Measurements from ENCODE around the gene C19orf53. TPM values are rescaled to one million over a fixed set of nuclear protein-coding genes. Genes with fewer than 3 reads are reported as not detected.
A peak's percentile ranks its signal among the peaks of the same experiment; 100 is the strongest.

The C19orf53 gene
- total RNA-seq (ENCODE audit: unreplicated experiment), result 68.3 TPM
- long read RNA-seq, transcript C19orf53-202 (3 exons, 873 nt), result major isoform, 108 of 122 reads
- long read RNA-seq, transcript C19orf53-206 (2 exons, 491 nt), result minor isoform, 6 of 122 reads
- long read RNA-seq, transcript C19orf53-201 (2 exons, 504 nt), result minor isoform, 5 of 122 reads
- long read RNA-seq, partial matches to known transcripts, result 0 of 122 reads
- long read RNA-seq, other reads (novel, unspliced or antisense), result 2 of 122 reads

- H3K27ac Mint-ChIP-seq (ENCODE audit: unreplicated experiment), result peak within 1 kb of the TSS; percentile 94
- no peak for TF ChIP-seq CTCF (IDR thresholded peaks at IDR 0.05; ENCODE audit: partially characterized antibody, unreplicated experiment)
- peak; percentile 89 for DNase-seq
- no peaks in the 10 kb centered on the region for H3K36me3 Mint-ChIP-seq (ENCODE audit: unreplicated experiment)
- H3K4me1 Mint-ChIP-seq (ENCODE audit: low read depth, unreplicated experiment), result no peaks in the 10 kb centered on the region
- peaks cover 5% of the 10 kb centered on the region for H3K27me3 Mint-ChIP-seq (ENCODE audit: unreplicated experiment)
- H3K4me3 Mint-ChIP-seq (ENCODE audit: unreplicated experiment), result peak within 1 kb of the TSS; percentile 95
- peaks cover 2% of the 10 kb centered on the region for H3K9me3 Mint-ChIP-seq (ENCODE audit: unreplicated experiment)
Measured at GRCh38 chr19:13774217-13775191, at the start of gene C19orf53. TSS of gene C19orf53 (plus strand) at chr19:13774456. CDS start at chr19:13774478, 22 bp downstream.

DNA sequence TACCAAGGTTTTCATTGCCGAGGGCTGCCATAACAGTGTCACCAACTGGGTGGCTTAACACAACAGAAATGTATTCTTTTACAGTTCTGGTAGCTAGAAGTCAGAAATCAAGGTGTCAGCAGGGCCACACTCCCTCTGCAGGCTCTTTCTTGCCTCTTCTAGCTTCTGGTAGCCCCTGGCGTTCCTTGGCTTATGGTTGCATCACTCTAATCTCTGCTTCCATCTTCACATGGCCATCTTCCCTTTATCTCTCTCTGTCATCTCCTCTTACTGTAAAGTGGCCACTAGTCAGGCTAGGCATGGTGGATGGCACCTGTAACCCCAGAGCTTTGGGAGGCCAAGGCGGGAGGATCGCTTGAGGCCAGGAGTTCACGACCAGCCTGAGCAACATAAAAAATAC is 47.9 kb upstream of the C19orf53 start:
- H3K9me3 Mint-ChIP-seq (ENCODE audit: unreplicated experiment), result peaks cover 1% of the 10 kb centered on the region
- H3K27ac Mint-ChIP-seq (ENCODE audit: unreplicated experiment), result no peak overlapping the region
- H3K36me3 Mint-ChIP-seq (ENCODE audit: unreplicated experiment), result no peaks in the 10 kb centered on the region
- peaks cover 3% of the 10 kb centered on the region for H3K4me1 Mint-ChIP-seq (ENCODE audit: low read depth, unreplicated experiment)
- TF ChIP-seq CTCF (IDR thresholded peaks at IDR 0.05; ENCODE audit: partially characterized antibody, unreplicated experiment), result no peak
- no peaks in the 10 kb centered on the region for H3K27me3 Mint-ChIP-seq (ENCODE audit: unreplicated experiment)
- DNase-seq, result no peak
- no peak overlapping the region for H3K4me3 Mint-ChIP-seq (ENCODE audit: unreplicated experiment)

GRCh38 chr19:13727798-13728197 is 46.5 kb upstream of the C19orf53 start:
- no peaks in the 10 kb centered on the region for H3K27me3 Mint-ChIP-seq (ENCODE audit: unreplicated experiment)
- peaks cover 5% of the 10 kb centered on the region for H3K4me1 Mint-ChIP-seq (ENCODE audit: low read depth, unreplicated experiment)
- TF ChIP-seq CTCF (IDR thresholded peaks at IDR 0.05; ENCODE audit: partially characterized antibody, unreplicated experiment), result no peak

DNA sequence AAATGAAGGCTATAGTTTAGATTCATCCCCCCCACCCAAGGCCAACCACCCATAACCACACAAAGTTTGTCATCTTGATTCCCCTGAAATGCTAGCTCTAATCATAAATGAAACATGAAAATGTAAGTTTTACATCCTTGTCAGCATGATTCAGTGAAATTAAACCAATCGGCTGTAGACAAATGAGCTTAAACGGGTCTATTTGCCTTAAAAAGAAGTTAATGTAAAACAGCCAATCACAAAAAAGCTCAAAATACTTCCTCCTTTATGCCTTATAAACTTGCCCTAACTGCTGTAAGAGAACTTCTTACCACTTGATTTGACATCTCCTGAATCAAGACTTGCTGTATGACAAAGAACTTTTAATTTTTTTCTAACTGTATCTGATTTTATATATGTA is 44.4 kb upstream of the C19orf53 start:
- Mint-ChIP-seq H3K36me3 (ENCODE audit: unreplicated experiment) (no peaks in the 10 kb centered on the region), H3K4me3 (ENCODE audit: unreplicated experiment) (no peak overlapping the region), H3K4me1 (ENCODE audit: low read depth, unreplicated experiment) (peaks cover 5% of the 10 kb centered on the region), H3K9me3 (ENCODE audit: unreplicated experiment) (peaks cover 1% of the 10 kb centered on the region), H3K27me3 (ENCODE audit: unreplicated experiment) (no peaks in the 10 kb centered on the region), H3K27ac (ENCODE audit: unreplicated experiment) (no peak overlapping the region)
- TF ChIP-seq CTCF (IDR thresholded peaks at IDR 0.05; ENCODE audit: partially characterized antibody, unreplicated experiment), result no peak
- DNase-seq, result no peak

More at GRCh38 chr19:13727798-13728197, 46.5 kb upstream of the C19orf53 start:
- H3K9me3 Mint-ChIP-seq (ENCODE audit: unreplicated experiment), result peaks cover 1% of the 10 kb centered on the region
- H3K27ac Mint-ChIP-seq (ENCODE audit: unreplicated experiment), result no peak overlapping the region
- H3K36me3 Mint-ChIP-seq (ENCODE audit: unreplicated experiment), result no peaks in the 10 kb centered on the region
- DNase-seq, result no peak
- H3K4me3 Mint-ChIP-seq (ENCODE audit: unreplicated experiment), result no peak overlapping the region
